BLaER1 (cell line): ENCODE measurements around the gene THAP7.

Source experiments
- H3K27ac ChIP-seq: shearing (Covaris generic); formaldehyde crosslinking; 2 replicates; pipeline ENCODE4 v1.8.1; 2022
- H3K27me3 ChIP-seq: shearing (Covaris generic); formaldehyde crosslinking; 2 replicates; pipeline ENCODE4 v1.8.1; 2022
- H3K36me3 ChIP-seq: shearing (Covaris generic); formaldehyde crosslinking; 2 replicates; pipeline ENCODE4 v1.8.1; 2022
- H3K4me1 ChIP-seq: shearing (Covaris generic); formaldehyde crosslinking; 2 replicates; pipeline ENCODE4 v1.8.1; 2022
- H3K4me2 ChIP-seq: shearing (Covaris generic); formaldehyde crosslinking; 2 replicates; pipeline ENCODE4 v1.8.1; 2022
- H3K4me3 ChIP-seq: shearing (Covaris generic); formaldehyde crosslinking; 2 replicates; pipeline ENCODE4 v1.8.1; 2022
- H3K9ac ChIP-seq: shearing (Covaris generic); formaldehyde crosslinking; 2 replicates; pipeline ENCODE4 v1.8.1; 2022
- H3K9me3 ChIP-seq: shearing (Covaris generic); formaldehyde crosslinking; 2 replicates; pipeline ENCODE4 v1.8.1; 2022
- H4K20me1 ChIP-seq: shearing (Covaris generic); formaldehyde crosslinking; 2 replicates; pipeline ENCODE4 v1.8.1; 2022
- Cebpa-rat ChIP-seq: shearing (Covaris generic); IDR thresholded peaks from 2 replicates; pipeline ENCODE4 v1.8.1; 2022

Gene THAP7

GRCh38 chr22:20998411-20999336 is 3.2 kb downstream of the THAP7 start:
- TF ChIP-seq Cebpa-rat = no peak
- H4K20me1 ChIP-seq = peaks cover 48% of the 10 kb centered on the region
- H3K4me3 ChIP-seq = no peak overlapping the region
- H3K9me3 ChIP-seq = no peaks in the 10 kb centered on the region
- H3K27ac ChIP-seq = no peak overlapping the region
- H3K4me2 ChIP-seq = no peak overlapping the region
- no peaks in the 10 kb centered on the region for H3K27me3 ChIP-seq
- H3K9ac ChIP-seq = 0 out of 2 replicates have a peak overlapping the region, but pooled peaks have one; percentile 90
- H3K36me3 ChIP-seq = peaks cover 67% of the 10 kb centered on the region
- H3K4me1 ChIP-seq = peaks cover 30% of the 10 kb centered on the region

DNA sequence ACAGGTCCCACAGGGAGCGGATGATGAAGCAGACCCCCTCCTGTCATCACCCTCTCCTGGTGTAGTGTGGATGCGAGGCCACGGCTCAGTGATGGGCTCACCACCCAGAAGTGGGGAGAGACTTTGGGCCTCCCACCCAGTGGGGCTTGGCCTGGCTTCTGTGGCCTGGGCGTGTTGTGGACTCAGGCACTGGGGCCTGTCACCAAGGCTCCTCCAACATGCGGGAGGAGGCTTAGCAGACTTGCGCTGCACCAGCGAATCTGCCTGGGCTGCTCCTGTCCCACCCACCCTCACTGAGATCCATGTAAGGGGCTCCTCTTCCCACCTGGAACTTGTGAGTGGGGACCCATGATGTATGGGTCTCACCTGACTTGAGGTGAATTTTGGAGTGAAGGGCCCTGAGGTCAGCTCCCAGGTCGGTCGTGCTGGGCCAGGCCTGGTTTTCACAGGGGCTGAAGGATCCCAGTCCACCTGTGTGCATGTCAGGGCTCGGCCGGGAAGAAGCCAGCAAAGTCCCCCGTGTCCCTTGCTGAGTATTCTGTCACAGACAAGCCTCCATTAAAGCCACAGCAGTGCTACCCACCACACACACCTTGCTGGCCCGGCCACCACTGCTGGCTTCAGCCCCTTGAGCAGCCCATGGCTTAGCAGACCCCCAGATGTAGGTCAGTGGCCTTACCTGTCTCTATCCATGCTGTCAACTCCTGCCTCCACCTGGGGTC is 4.2 kb downstream of the THAP7 start:
- Histone ChIP-seq H3K4me1 (peaks cover 20% of the 10 kb centered on the region), H3K36me3 (peaks cover 77% of the 10 kb centered on the region)

DNA sequence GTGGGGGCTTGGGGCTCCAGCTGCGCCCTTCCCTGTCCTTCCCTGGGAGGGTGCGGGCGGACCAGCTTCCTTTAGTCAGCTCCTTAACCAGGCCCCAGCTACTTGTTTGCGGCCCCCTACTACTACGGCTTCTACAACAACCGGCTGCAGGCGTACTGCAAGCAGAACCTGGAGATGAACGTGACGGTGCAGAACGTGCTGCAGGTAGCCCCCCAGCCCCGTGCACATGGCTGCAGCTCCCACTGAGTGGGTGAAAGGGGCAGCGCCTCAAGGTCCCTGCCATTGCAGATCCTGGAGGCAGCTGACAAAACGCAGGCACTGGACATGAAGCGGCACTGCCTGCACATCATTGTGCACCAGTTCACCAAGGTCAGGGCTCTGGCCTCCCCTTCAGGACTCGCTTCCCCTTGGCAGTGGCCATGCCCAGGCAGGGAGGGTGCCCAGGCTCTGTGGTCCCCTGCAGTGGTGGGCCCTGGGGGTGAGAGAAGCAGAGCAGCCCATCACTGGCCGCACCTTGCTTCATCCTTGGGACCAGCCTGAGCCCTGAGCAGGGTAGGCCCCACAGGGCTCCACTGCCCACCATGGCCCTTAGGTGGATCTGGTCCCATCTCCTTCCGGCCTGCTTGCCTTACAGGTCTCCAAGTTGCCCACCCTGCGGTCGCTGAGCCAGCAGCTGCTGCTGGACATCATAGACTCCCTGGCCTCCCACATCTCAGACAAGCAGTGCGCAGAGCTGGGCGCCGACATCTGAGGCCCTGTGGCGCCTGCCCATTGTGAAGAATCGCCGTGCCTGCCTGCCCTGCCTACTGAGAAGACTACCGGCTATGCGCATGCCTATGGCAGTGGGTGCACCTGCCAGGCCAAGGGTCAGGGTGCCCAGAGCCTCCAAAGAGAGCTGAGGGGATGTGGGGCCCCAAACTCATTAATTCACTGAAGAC is 5.1 kb downstream of the THAP7 start:
- H4K20me1 ChIP-seq = peaks cover 48% of the 10 kb centered on the region
- H3K4me3 ChIP-seq = no peak overlapping the region
- no peak overlapping the region for H3K9ac ChIP-seq
- H3K4me2 ChIP-seq = no peak overlapping the region
- H3K27me3 ChIP-seq = no peaks in the 10 kb centered on the region
- no peaks in the 10 kb centered on the region for H3K9me3 ChIP-seq
- H3K27ac ChIP-seq = no peak overlapping the region
- TF ChIP-seq Cebpa-rat = no peak
- peaks cover 19% of the 10 kb centered on the region for H3K4me1 ChIP-seq
- H3K36me3 ChIP-seq = peaks cover 85% of the 10 kb centered on the region

More for the DNA sequence above, 4.2 kb downstream of the THAP7 start:
- peaks cover 48% of the 10 kb centered on the region for H4K20me1 ChIP-seq
- no peaks in the 10 kb centered on the region for H3K27me3 ChIP-seq
- no peaks in the 10 kb centered on the region for H3K9me3 ChIP-seq
- H3K27ac ChIP-seq = no peak overlapping the region
- no peak for TF ChIP-seq Cebpa-rat
- H3K4me2 ChIP-seq = no peak overlapping the region
- no peak overlapping the region for H3K4me3 ChIP-seq
- no peak overlapping the region for H3K9ac ChIP-seq

- H3K27me3 ChIP-seq = no peaks in the 10 kb centered on the region
- no peak overlapping the region for H3K4me2 ChIP-seq
- H3K4me3 ChIP-seq = no peak overlapping the region
- peaks cover 16% of the 10 kb centered on the region for H3K4me1 ChIP-seq
- no peak overlapping the region for H3K9ac ChIP-seq
- H3K36me3 ChIP-seq = peaks cover 94% of the 10 kb centered on the region
- peaks cover 46% of the 10 kb centered on the region for H4K20me1 ChIP-seq
- no peak for TF ChIP-seq Cebpa-rat
- H3K27ac ChIP-seq = no peak overlapping the region
- no peaks in the 10 kb centered on the region for H3K9me3 ChIP-seq
Measured at GRCh38 chr22:20996031-20996410, 5.9 kb downstream of the THAP7 start.

GRCh38 chr22:20995329-20996030 is 6.4 kb downstream of the THAP7 start:
- Histone ChIP-seq H3K4me1 (peaks cover 10% of the 10 kb centered on the region), H3K27ac (no peak overlapping the region), H3K36me3 (peaks cover 99% of the 10 kb centered on the region), H3K4me2 (no peak overlapping the region), H3K9me3 (no peaks in the 10 kb centered on the region), H3K4me3 (no peak overlapping the region), H4K20me1 (peaks cover 40% of the 10 kb centered on the region), H3K27me3 (no peaks in the 10 kb centered on the region), H3K9ac (no peak overlapping the region)
- TF ChIP-seq Cebpa-rat = no peak

- no peak for TF ChIP-seq Cebpa-rat
- Histone ChIP-seq H3K9me3 (no peaks in the 10 kb centered on the region), H3K36me3 (peaks cover 99% of the 10 kb centered on the region)
Measured at GRCh38 chr22:20994902-20995241, 7.0 kb downstream of the THAP7 start.

GRCh38 chr22:20994128-20994901 is 7.6 kb downstream of the THAP7 start:
- H3K9ac ChIP-seq = no peak overlapping the region
- H3K4me1 ChIP-seq = peaks cover 10% of the 10 kb centered on the region
- H4K20me1 ChIP-seq = peaks cover 30% of the 10 kb centered on the region

More at GRCh38 chr22:20994902-20995241, 7.0 kb downstream of the THAP7 start:
- Histone ChIP-seq H3K4me3 (no peak overlapping the region), H3K4me1 (peaks cover 8% of the 10 kb centered on the region), H3K4me2 (no peak overlapping the region), H3K9ac (no peak overlapping the region), H3K27ac (no peak overlapping the region), H3K27me3 (no peaks in the 10 kb centered on the region), H4K20me1 (peaks cover 34% of the 10 kb centered on the region)

DNA sequence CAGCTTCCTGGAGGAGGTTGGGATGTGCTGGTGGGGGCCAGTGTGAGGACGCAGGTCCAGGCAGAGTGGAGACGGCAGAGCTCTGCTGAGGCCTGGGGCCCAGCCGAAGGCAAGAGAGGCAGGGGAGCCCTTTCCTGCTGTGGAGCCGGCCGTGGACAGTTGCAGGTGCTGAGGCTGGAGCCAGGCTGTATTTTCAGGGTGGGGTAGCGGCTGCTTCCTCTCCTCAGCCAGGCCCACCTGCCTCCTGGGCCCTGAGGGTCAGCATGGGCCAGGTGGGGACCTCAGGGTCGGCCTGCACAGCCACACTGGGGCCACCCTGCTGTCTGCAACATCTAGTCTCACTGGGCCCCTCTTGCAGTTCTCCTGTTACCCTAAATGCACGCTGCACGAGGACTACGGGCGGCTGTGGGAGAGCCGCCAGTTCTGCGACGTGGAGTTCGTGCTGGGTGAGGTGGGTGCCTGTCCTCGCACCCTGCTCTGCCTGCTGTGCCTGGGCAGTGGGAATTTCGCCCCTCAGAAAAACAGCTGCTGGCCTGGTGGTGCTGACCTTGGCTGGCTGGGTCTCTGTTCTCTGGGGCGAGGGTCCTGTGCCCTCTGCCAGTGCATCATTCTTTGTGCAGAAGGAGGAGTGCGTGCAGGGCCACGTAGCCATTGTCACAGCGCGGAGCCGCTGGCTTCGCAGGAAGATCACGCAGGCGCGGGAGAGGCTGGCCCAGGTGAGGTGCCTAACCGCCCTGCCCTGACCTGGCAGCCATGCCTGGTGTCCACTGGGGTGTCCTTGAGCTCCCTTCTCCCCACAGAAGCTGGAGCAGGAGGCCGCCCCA is 8.4 kb downstream of the THAP7 start:
- Histone ChIP-seq H3K4me3 (no peak overlapping the region), H3K36me3 (peaks cover 94% of the 10 kb centered on the region), H3K9me3 (no peaks in the 10 kb centered on the region), H3K27ac (no peak overlapping the region), H4K20me1 (peaks cover 25% of the 10 kb centered on the region), H3K4me2 (no peak overlapping the region), H3K27me3 (no peaks in the 10 kb centered on the region), H3K9ac (no peak overlapping the region), H3K4me1 (peaks cover 18% of the 10 kb centered on the region)
- no peak for TF ChIP-seq Cebpa-rat

More at GRCh38 chr22:20994128-20994901, 7.6 kb downstream of the THAP7 start:
- no peak overlapping the region for H3K4me3 ChIP-seq
- no peaks in the 10 kb centered on the region for H3K9me3 ChIP-seq
- H3K27me3 ChIP-seq = no peaks in the 10 kb centered on the region
- TF ChIP-seq Cebpa-rat = no peak
- H3K36me3 ChIP-seq = peaks cover 94% of the 10 kb centered on the region
- no peak overlapping the region for H3K4me2 ChIP-seq
- no peak overlapping the region for H3K27ac ChIP-seq
